ENCODE results near the gene SLC22A5.

SLC22A5 gene

DNA sequence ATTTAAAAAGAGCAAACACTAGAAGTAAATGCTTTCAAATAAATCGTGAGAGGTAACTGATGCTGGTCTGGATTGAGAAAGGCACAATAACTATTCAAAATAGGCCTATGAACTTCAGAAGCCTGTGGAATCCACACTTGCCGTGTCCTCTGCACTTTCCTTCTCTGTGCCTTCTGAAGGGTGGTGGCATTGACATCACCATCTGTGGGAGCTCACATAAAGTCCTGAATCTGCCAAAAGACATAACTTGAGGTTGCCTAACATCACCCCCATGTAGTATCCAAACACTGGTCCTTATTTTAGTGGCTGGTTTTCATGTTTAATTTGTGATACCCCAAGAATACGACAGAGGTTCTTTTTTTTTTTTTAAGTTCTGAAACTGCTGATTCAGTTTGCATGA is 61.2 kb downstream of the SLC22A5 start:
- TF ChIP-seq, protein P1, sequence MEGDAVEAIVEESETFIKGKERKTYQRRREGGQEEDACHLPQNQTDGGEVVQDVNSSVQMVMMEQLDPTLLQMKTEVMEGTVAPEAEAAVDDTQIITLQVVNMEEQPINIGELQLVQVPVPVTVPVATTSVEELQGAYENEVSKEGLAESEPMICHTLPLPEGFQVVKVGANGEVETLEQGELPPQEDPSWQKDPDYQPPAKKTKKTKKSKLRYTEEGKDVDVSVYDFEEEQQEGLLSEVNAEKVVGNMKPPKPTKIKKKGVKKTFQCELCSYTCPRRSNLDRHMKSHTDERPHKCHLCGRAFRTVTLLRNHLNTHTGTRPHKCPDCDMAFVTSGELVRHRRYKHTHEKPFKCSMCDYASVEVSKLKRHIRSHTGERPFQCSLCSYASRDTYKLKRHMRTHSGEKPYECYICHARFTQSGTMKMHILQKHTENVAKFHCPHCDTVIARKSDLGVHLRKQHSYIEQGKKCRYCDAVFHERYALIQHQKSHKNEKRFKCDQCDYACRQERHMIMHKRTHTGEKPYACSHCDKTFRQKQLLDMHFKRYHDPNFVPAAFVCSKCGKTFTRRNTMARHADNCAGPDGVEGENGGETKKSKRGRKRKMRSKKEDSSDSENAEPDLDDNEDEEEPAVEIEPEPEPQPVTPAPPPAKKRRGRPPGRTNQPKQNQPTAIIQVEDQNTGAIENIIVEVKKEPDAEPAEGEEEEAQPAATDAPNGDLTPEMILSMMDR (IDR thresholded peaks at IDR 0.05; ENCODE audit: extremely low read depth, missing control alignments): no peak
- DNase-seq (ENCODE audit: low spot score): no peak

GRCh38 chr5:132431632-132432031 is 62.1 kb downstream of the SLC22A5 start:
- TF ChIP-seq, protein P1 (IDR thresholded peaks at IDR 0.05; ENCODE audit: extremely low read depth, missing control alignments): no peak
- DNase-seq (ENCODE audit: low spot score): no peak

DNA sequence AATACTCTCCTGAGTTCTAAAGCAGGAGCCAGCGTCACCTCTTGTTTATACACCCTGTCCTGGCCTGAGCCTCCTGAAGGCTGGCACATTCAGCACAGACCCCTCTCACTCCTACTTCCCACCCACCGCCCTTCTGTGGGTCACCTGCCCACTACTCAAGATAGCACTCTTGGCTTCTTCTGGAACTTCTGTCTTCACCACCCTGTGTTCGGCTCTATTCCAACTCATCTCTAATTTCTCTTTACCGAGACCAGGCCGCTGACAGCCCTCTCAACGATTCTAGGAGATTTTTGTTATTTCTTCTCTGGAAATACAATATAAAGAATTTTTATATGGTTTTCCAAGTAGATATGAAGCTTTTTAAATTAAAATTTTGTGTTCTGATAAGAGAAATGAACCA is 63.6 kb downstream of the SLC22A5 start:
- DNase-seq (ENCODE audit: low spot score): no peak
- TF ChIP-seq, protein P1 (IDR thresholded peaks at IDR 0.05; ENCODE audit: extremely low read depth, missing control alignments): no peak

GRCh38 chr5:132434416-132435286 is 65.1 kb downstream of the SLC22A5 start:
- no peak for DNase-seq (ENCODE audit: low spot score)

DNA sequence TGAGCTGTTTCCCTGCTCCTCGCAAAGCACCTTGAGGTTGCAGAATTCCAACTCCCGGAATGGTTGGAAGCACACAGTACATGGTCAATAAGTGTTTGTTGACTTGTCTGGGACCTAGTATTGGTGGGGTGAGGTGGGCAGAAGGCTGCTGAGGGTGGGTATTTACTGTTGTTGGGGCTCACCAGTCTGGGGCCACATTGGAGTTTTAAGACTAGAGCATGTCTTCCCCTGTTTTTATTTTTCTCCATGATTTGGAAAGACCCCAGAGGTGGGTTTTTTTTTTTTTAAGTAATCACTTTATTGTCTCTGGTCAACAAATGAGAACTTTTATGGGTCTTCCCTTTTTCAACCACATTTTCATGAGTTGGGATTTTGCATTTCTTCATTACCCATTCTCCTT is 65.9 kb downstream of the SLC22A5 start:
- TF ChIP-seq, protein P1 (IDR thresholded peaks at IDR 0.05; ENCODE audit: extremely low read depth, missing control alignments): no peak
- DNase-seq (ENCODE audit: low spot score): no peak

More at GRCh38 chr5:132434416-132435286, 65.1 kb downstream of the SLC22A5 start:
- TF ChIP-seq, protein P1 (IDR thresholded peaks at IDR 0.05; ENCODE audit: extremely low read depth, missing control alignments): no peak

GRCh38 chr5:132435886-132436285 is 66.4 kb downstream of the SLC22A5 start:
- TF ChIP-seq, protein P1 (IDR thresholded peaks at IDR 0.05; ENCODE audit: extremely low read depth, missing control alignments): no peak
- no peak for DNase-seq (ENCODE audit: low spot score)

GRCh38 chr5:132436936-132437335 is 67.4 kb downstream of the SLC22A5 start:
- DNase-seq (ENCODE audit: low spot score): no peak
- TF ChIP-seq, protein P1 (IDR thresholded peaks at IDR 0.05; ENCODE audit: extremely low read depth, missing control alignments): no peak
